Measurements from ENCODE around the gene CRYGB.

GRCh38 chr2:208127090-208127489, 18.9 kb downstream of the CRYGB start:
- TF ChIP-seq CTCF (conservative IDR thresholded peaks at IDR 0.05; ENCODE audit: low read length) (no peak), EZH2phosphoT487 (IDR thresholded peaks at IDR 0.05; ENCODE audit: borderline replicate concordance, low read depth, low read length) (no peak)

Data from OCI-LY7 (cell line).